HG02798 (cell line): Measurements from ENCODE around the gene CYP20A1.

Experiments
- ATAC-seq: cut with Tn5 transposase; IDR thresholded peaks from one replicate; pipeline ENCODE4 v1.9.1; 2021; ENCODE audit warnings: mild to moderate bottlenecking; ENCODE audit not compliant: unreplicated experiment, poor library complexity

CYP20A1 gene

GRCh38 chr2:203354966-203355365, 116.1 kb downstream of the CYP20A1 start:
- ATAC-seq = no peak
